Heart left ventricle (tissue), 16 donors: Measurements from ENCODE around the gene HTRA3. TPM values are rescaled to one million over a fixed set of nuclear protein-coding genes. Genes with fewer than 3 reads are reported as not detected.

Experiments used
- ATAC-seq, 4 donors: fragments of 200-7000 bp; cut with Tn5 transposase; one replicate each; pipeline ENCODE4 v1.9.1; 2020 to 2022; ENCODE audit warnings: moderate library complexity in 4 of 4, mild to moderate bottlenecking in 3 of 4, moderate number of reproducible peaks in 1 of 4
- DNase-seq, 5 donors: peaks; one replicate each; pipeline ENCODE4 v3.0.0-alpha.2; 2020
- H3K27ac ChIP-seq, 12 donors: fragments of 200-600 bp; sonication (generic) in 4 of 12; one replicate each; pipeline versions ENCODE4 v1.5.0 to v1.8.0; 2016 to 2022; ENCODE audit warnings: mild to moderate bottlenecking in 2 of 12
- H3K27me3 ChIP-seq, 9 donors: fragments of 200-600 bp; sonication (generic) in 2 of 9; one replicate each; pipeline versions ENCODE4 v1.5.1 to v1.8.0; 2016 to 2022; ENCODE audit warnings: mild to moderate bottlenecking in 3 of 9
- H3K36me3 ChIP-seq, 9 donors: fragments of 200-600 bp; sonication (generic) in 2 of 9; one replicate each; pipeline versions ENCODE4 v1.5.0 to v1.8.0; 2018 to 2022; ENCODE audit warnings: mild to moderate bottlenecking in 2 of 9
- H3K4me1 ChIP-seq, 12 donors: fragments of 200-600 bp; sonication (generic) in 4 of 12; one replicate each; pipeline versions ENCODE4 v1.5.0 to v1.8.0; 2016 to 2022; ENCODE audit warnings: mild to moderate bottlenecking in 3 of 12
- H3K4me3 ChIP-seq, 12 donors: fragments of 200-600 bp; sonication (generic) in 4 of 12; one replicate each; pipeline versions ENCODE4 v1.5.0 to v1.8.0; 2017 to 2022; ENCODE audit warnings: mild to moderate bottlenecking in 9 of 12, moderate library complexity in 4 of 12
- H3K9me3 ChIP-seq, 12 donors: fragments of 200-600 bp; sonication (generic) in 4 of 12; one replicate each; pipeline versions ENCODE4 v1.5.0 to v1.8.0; 2016 to 2022; ENCODE audit warnings: mild to moderate bottlenecking in 1 of 12
- POLR2A ChIP-seq, 2 donors: fragments of 450-650 bp; IDR thresholded peaks; one replicate each; pipeline ENCODE4 v1.6.1; 2017; ENCODE audit warnings: antibody characterized with exemption in 2 of 2, mild to moderate bottlenecking in 2 of 2, moderate library complexity in 2 of 2
- whole genome bisulfite sequencing, 4 donors: extraction: QIAGEN DNeasy Blood & Tissue Kit in 2 of 4; methylation state at CpG; one replicate each; pipeline versions ENCODE4 v1.1.5 to v1.1.7; 2013 to 2018; 5-methylcytosine and 5-hydroxymethylcytosine counted together
- intact Hi-C, 10 donors: fragments of 100-400 bp; cut with DNase I; formaldehyde crosslinking; loops; one replicate each; pipeline versions ENCODE4 v1.11.1 to v1.14.2; 2022
- polyA plus RNA-seq, 2 donors: library from polyadenylated mRNA; stranded (reverse); fragments of 200-250 nt; gene quantifications; one replicate each; pipeline ENCODE4 v1.2.3, GENCODE V29; 2013
- total RNA-seq, 9 donors: library from RNA; depleted of rRNA in 2 of 9; stranded (reverse); fragments of >200 nt in 2 of 9; fragmentation: NEBNext Ultra II Directional in 3 of 9; extraction: Animal tissue kit (Norgen Biotek cat#: 25700) in 3 of 9; gene quantifications; one replicate each; pipeline versions ENCODE4 v1.1.0 to v1.2.4, GENCODE V29; 2016 to 2023
- TF ChIP-seq, protein P1 (sequence below), 12 donors: fragments of 200-600 bp; sonication (generic) in 4 of 12; IDR thresholded peaks; one replicate each; pipeline versions ENCODE4 v1.5.0 to v1.8.0; 2018 to 2022; ENCODE audit warnings: antibody characterized with exemption in 12 of 12, mild to moderate bottlenecking in 5 of 12
- donor health status: ischemic (EF 13 %, LVEDD 7.1; RV severe dilation, severe dysfunction).
- donor health status: healthy with polysubstance abuse.
- donor health status: DM: no; HTN: yes; CAD: no.
- donor health status: DM: no; HTN: no; CAD: no.
- donor health status: ischemic (EF 25% LVEDD 6.9; RV normal size, moderate dysfunction).
- donor health status: ischemic (EF 25% LVEDD 5.7; RV mildly dilated, moderate dysfunction).
- donor health status: healthy.
- donor health status: DM: yes; HTN: yes; CAD: no.
- donor health status: ischemic (EF 35%, LVEDD 5.7; RV mildly dilated, moderate dysfunction).
- donor health status: nonischemic (EF 11% LVEDD 7.7; RV severe dilation, severe dysfunction).
- donor health status: DM: yes; HTN: yes; CAD: no.
- donor health status: PGD.
- donor health status: ischemic (EF 29% LVEDD 5.4; RV normal size, mild dysfunction).
- donor health status: nonischemic (EF 23%, LVEDD 6.1; RV moderate dilation, normal function).

The HTRA3 gene
- total and polyA plus RNA-seq, 11 donors, result 26.8 to 84.6 (median 50.1) TPM

- peak in 3 of 4 donors; percentile 48 to 75 (median 64) for ATAC-seq
- no peaks in the 10 kb centered on the region for H3K9me3 ChIP-seq
- no peak overlapping the region for H3K4me3 ChIP-seq
- intact Hi-C loops, result no loop called here
- H3K4me1 ChIP-seq, result peaks cover 0 to 7% (median 0%) of the 10 kb centered on the region in 12 donors
- 52 to 73% (median 69%) methylated on average over 12 to 14 of the region's 14 CpGs for WGBS, 4 donors
- no peaks in the 10 kb centered on the region for H3K36me3 ChIP-seq
- no peak for TF ChIP-seq POLR2A (IDR thresholded peaks at IDR 0.05)
- TF ChIP-seq, protein P1, sequence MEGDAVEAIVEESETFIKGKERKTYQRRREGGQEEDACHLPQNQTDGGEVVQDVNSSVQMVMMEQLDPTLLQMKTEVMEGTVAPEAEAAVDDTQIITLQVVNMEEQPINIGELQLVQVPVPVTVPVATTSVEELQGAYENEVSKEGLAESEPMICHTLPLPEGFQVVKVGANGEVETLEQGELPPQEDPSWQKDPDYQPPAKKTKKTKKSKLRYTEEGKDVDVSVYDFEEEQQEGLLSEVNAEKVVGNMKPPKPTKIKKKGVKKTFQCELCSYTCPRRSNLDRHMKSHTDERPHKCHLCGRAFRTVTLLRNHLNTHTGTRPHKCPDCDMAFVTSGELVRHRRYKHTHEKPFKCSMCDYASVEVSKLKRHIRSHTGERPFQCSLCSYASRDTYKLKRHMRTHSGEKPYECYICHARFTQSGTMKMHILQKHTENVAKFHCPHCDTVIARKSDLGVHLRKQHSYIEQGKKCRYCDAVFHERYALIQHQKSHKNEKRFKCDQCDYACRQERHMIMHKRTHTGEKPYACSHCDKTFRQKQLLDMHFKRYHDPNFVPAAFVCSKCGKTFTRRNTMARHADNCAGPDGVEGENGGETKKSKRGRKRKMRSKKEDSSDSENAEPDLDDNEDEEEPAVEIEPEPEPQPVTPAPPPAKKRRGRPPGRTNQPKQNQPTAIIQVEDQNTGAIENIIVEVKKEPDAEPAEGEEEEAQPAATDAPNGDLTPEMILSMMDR (IDR thresholded peaks at IDR 0.05), result no peak
- peak in 1 of 5 donors; percentile 59 for DNase-seq
- H3K27me3 ChIP-seq, result no peaks in the 10 kb centered on the region
- no peak overlapping the region for H3K27ac ChIP-seq
These were observed 13.7 kb upstream of the HTRA3 start for GRCh38 chr4:8255698-8256441.

DNA sequence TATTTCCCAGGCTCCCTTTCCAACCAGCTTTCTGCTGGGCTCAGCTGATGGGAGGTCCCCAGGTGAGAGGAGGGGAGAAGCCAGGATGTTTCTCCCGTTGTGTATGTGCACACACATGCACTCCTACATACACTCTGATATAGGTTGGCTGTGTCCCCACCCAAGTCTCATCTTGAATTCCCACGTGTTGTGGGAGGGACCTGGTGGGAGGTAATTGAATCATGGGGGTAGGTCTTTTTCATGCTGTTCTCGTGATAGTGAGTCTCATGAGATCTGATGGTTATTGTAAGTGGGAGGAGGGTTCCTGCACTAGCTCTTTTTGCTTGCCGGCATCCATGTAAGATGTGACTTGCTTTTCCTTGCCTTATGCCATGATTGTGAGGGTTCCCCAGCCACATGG lies 11.7 kb upstream of the HTRA3 start:
- no peak overlapping the region for H3K27ac ChIP-seq
- 59 to 75% (median 66%) methylated on average over 4 of the region's 4 CpGs for WGBS, 4 donors
- intact Hi-C loops, result no loop called here
- H3K4me3 ChIP-seq, result no peak overlapping the region
- ATAC-seq, result no peak
- H3K4me1 ChIP-seq, result peaks cover 0 to 17% (median 0%) of the 10 kb centered on the region in 12 donors
- H3K27me3 ChIP-seq, result no peaks in the 10 kb centered on the region
- TF ChIP-seq, protein P1 (IDR thresholded peaks at IDR 0.05), result no peak
- no peak for TF ChIP-seq POLR2A (IDR thresholded peaks at IDR 0.05)
- DNase-seq, result no peak
- H3K36me3 ChIP-seq, result no peaks in the 10 kb centered on the region
- H3K9me3 ChIP-seq, result no peaks in the 10 kb centered on the region

DNA sequence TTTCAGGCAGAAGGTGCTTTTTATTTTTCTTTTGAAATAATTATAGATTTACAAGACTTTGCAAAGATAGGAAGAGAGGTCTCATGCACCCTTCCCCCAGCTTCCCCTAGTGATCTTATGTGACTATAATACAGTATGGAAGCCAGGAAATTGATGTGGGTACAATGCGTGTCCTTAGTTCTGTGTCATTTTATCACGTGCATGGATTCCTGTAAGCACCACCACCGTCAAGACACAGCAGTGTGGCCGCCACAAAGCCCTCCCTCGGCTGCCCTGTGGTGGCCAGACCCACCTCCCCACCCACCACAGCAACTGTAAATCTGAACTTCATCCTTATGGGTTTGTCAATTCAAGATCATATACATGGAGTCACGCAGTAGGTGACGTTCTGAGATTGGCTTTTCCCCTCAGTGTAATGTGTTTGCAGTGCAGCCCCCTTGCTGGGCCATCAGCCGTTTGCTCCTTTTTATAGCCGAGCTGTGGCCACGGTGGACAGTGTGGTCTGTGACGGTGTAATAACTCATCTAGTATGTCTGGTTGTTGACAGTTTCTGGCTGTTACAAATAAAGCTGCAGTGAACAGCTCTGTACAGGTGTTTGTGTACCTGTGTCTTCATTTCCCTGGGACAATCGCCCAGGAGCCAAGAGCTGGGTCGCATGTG lies 10.9 kb upstream of the HTRA3 start:
- no peaks in the 10 kb centered on the region for H3K36me3 ChIP-seq
- H3K4me3 ChIP-seq, result no peak overlapping the region
- ATAC-seq (no peak), DNase-seq (peak in 1 of 5 donors; percentile 32)
- H3K27ac ChIP-seq, result no peak overlapping the region
- intact Hi-C loops, result no loop called here
- TF ChIP-seq POLR2A (IDR thresholded peaks at IDR 0.05), result no peak
- TF ChIP-seq, protein P1 (IDR thresholded peaks at IDR 0.05), result no peak
- WGBS, 4 donors, result 73 to 76% (median 75%) methylated on average over 13 of the region's 13 CpGs
- no peaks in the 10 kb centered on the region for H3K27me3 ChIP-seq
- H3K4me1 ChIP-seq, result peaks cover 0 to 17% (median 0%) of the 10 kb centered on the region in 12 donors
- no peaks in the 10 kb centered on the region for H3K9me3 ChIP-seq

DNA sequence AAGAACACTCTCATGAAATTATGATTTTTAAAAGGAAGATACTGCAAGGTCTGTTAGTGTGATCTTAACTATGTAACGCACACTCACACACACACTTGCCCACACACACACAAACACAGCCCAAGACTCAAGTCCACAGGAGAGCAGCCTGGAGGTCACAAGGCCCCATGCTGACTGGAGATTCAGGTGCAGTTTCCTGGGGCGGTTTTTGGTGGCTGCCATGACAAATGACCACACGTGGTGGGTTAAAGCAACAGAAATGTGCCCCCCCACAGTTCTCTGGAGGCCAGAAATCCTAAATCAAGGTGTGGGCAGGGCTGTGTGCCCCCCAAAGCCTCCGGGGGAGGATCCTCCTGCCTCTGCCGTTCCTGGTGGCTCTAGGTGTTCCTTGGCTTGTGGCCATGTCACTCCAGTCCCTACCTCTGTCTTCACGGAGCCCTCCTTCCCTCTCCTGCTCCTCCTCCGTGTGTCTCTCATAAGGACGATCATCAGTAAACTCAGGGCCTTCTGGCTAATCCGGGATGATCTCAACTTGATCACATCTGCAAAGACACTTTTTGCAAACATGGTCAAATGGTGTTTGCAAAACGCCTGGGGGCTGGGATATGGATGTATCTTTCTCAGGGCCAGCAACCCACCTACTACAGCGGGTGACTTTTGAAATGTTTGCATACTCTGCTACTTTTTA lies 9.7 kb upstream of the HTRA3 start:
- H3K9me3 ChIP-seq, result no peaks in the 10 kb centered on the region
- TF ChIP-seq, protein P1 (IDR thresholded peaks at IDR 0.05), result no peak
- no peak for TF ChIP-seq POLR2A (IDR thresholded peaks at IDR 0.05)
- intact Hi-C loops, result loop anchor here in 1 of 10 donors (5.0 kb wide), 1 partner anchor 142 kb away; no protein-coding TSS in a partner anchor
- H3K4me3 ChIP-seq, result no peak overlapping the region
- peaks cover 0 to 17% (median 0%) of the 10 kb centered on the region in 12 donors for H3K4me1 ChIP-seq
- H3K27me3 ChIP-seq, result no peaks in the 10 kb centered on the region
- H3K27ac ChIP-seq, result no peak overlapping the region
- DNase-seq (no peak), ATAC-seq (no peak)
- no peaks in the 10 kb centered on the region for H3K36me3 ChIP-seq
- WGBS, 4 donors, result 88 to 90% (median 89%) methylated on average over 11 of the region's 11 CpGs
